SK-N-SH treated with all-trans-retinoic acid at 6 μM for 48 hours (cell line): ENCODE measurements around the gene SEPTIN8.

ENCODE experiments used
- ATAC-seq: fragments of 200-7000 bp; cut with Tn5 transposase; 3 replicates; pipeline ENCODE4 v1.9.1; 2020; ENCODE audit warnings: mild to moderate bottlenecking, moderate library complexity
- ARNTL ChIP-seq: fragments of 450-650 bp; formaldehyde crosslinking; IDR thresholded peaks from 2 replicates; pipeline ENCODE4 v1.5.0; 2020; ENCODE audit warnings: low read depth, mild to moderate bottlenecking, moderate library complexity, borderline replicate concordance
- BACH2 ChIP-seq: fragments of 250-450 bp; sonication (Bioruptor Pico); IDR thresholded peaks from 2 replicates; pipeline ENCODE4 v1.9.0; 2021; ENCODE audit warnings: mild to moderate bottlenecking, borderline replicate concordance
- CSDC2 ChIP-seq: fragments of 250-450 bp; sonication (Bioruptor Pico); IDR thresholded peaks from 2 replicates; pipeline ENCODE4 v1.5.0; 2020; ENCODE audit warnings: mild to moderate bottlenecking, moderate library complexity
- ESRRG ChIP-seq: fragments of 250-450 bp; sonication (Bioruptor Pico); IDR thresholded peaks from 2 replicates; pipeline ENCODE4 v1.6.1; 2021; ENCODE audit warnings: mild to moderate bottlenecking
- GLIS3 ChIP-seq: fragments of 250-450 bp; sonication (Bioruptor Pico); IDR thresholded peaks from 2 replicates; pipeline ENCODE4 v1.5.0; 2020; ENCODE audit warnings: mild to moderate bottlenecking, moderate library complexity
- ISL1 ChIP-seq: fragments of 250-450 bp; sonication (Bioruptor Pico); IDR thresholded peaks from 2 replicates; pipeline ENCODE4 v2.1.2; 2022; ENCODE audit warnings: mild to moderate bottlenecking, moderate library complexity
- OSR1 ChIP-seq: fragments of 250-450 bp; sonication (Bioruptor Pico); IDR thresholded peaks from 2 replicates; pipeline ENCODE4 v1.8.0; 2022; ENCODE audit warnings: moderate library complexity, mild to moderate bottlenecking, inconsistent platforms
- POU6F1 ChIP-seq: fragments of 250-450 bp; sonication (Bioruptor Pico); IDR thresholded peaks from 2 replicates; pipeline ENCODE4 v1.8.0; 2021; ENCODE audit warnings: low read depth, mild to moderate bottlenecking, moderate library complexity, borderline replicate concordance
- PPARA ChIP-seq: fragments of 250-450 bp; sonication (Bioruptor Pico); IDR thresholded peaks from 2 replicates; pipeline ENCODE4 v1.5.0; 2020; ENCODE audit warnings: mild to moderate bottlenecking, borderline replicate concordance
- RARB ChIP-seq: fragments of 250-450 bp; sonication (Bioruptor Pico); IDR thresholded peaks from 2 replicates; pipeline ENCODE4 v1.8.0; 2021; ENCODE audit warnings: mild to moderate bottlenecking, moderate library complexity
- SNAI2 ChIP-seq: fragments of 250-450 bp; sonication (Bioruptor Pico); IDR thresholded peaks from 2 replicates; pipeline ENCODE4 v1.5.0; 2020; ENCODE audit warnings: mild to moderate bottlenecking, moderate library complexity
- TCF4 ChIP-seq: fragments of 250-450 bp; sonication (Bioruptor Pico); IDR thresholded peaks from 2 replicates; pipeline ENCODE4 v1.8.0; 2021; ENCODE audit warnings: mild to moderate bottlenecking, moderate library complexity, borderline replicate concordance
- TOX ChIP-seq: fragments of 250-450 bp; sonication (Bioruptor Pico); IDR thresholded peaks from 2 replicates; pipeline ENCODE4 v1.8.0; 2021; ENCODE audit warnings: mild to moderate bottlenecking, moderate library complexity, borderline replicate concordance
- TSHZ2 ChIP-seq: fragments of 250-450 bp; sonication (Bioruptor Pico); IDR thresholded peaks from 2 replicates; pipeline ENCODE4 v1.5.0; 2020; ENCODE audit warnings: mild to moderate bottlenecking, moderate library complexity
- ZC3H10 ChIP-seq: fragments of 250-450 bp; sonication (Bioruptor Pico); IDR thresholded peaks from 2 replicates; pipeline ENCODE4 v1.5.1; 2021; ENCODE audit warnings: mild to moderate bottlenecking, moderate library complexity
- ZFP3 ChIP-seq: fragments of 250-450 bp; sonication (Bioruptor Pico); IDR thresholded peaks from 2 replicates; pipeline ENCODE4 v1.5.0; 2020; ENCODE audit warnings: mild to moderate bottlenecking, moderate library complexity
- ZFP30 ChIP-seq: fragments of 450-650 bp; formaldehyde crosslinking; IDR thresholded peaks from 2 replicates; pipeline ENCODE4 v1.5.0; 2022; ENCODE audit warnings: mild to moderate bottlenecking, moderate library complexity
- ZNF565 ChIP-seq: fragments of 450-650 bp; formaldehyde crosslinking; conservative IDR thresholded peaks from 2 replicates; pipeline ENCODE4 v1.5.0; 2020; ENCODE audit warnings: low read depth, mild to moderate bottlenecking, moderate library complexity
- ZNF70 ChIP-seq: fragments of 450-650 bp; formaldehyde crosslinking; IDR thresholded peaks from 2 replicates; pipeline ENCODE4 v1.5.0; 2020; ENCODE audit warnings: mild to moderate bottlenecking, moderate library complexity
- ZNF8 ChIP-seq: fragments of 450-650 bp; formaldehyde crosslinking; IDR thresholded peaks from 2 replicates; pipeline ENCODE4 v1.5.0; 2020; ENCODE audit warnings: mild to moderate bottlenecking, moderate library complexity
- TF ChIP-seq, protein P1 (sequence below): fragments of 250-450 bp; sonication (Bioruptor Pico); IDR thresholded peaks from 2 replicates; pipeline ENCODE4 v1.5.1; 2020; ENCODE audit warnings: low read depth, mild to moderate bottlenecking, moderate library complexity
- TF ChIP-seq, protein P2 (sequence below): fragments of 250-450 bp; sonication (Bioruptor Pico); IDR thresholded peaks from 2 replicates; pipeline ENCODE4 v1.8.0; 2020; ENCODE audit warnings: mild to moderate bottlenecking, moderate library complexity, borderline replicate concordance

Gene SEPTIN8

DNA sequence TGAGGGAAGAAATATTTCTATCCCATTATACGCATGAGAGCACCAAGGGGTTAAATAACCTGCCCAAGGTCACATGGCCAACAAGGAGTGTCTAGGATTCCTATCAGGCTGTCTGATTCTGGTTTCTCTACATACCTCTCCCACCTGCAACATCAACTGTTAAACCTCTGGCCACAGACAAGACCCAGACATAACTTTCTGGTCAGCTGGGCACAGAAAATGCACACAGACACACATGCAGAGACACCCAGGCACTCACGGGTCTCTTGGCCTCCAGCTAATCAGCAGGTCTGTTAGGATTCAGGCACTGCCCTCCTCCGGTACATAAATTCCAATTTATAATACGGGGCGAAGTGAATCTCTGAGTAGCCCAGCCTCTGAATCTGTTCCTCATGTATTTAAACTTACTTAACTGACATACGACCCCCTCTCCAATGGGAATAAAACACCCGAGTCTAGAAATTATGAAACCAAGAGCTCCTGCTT is 1.5 kb downstream of the SEPTIN8 start:
- no peak for ATAC-seq
- TF ChIP-seq ZFP3 (CRISPR knock-in tag) = no peak
- TF ChIP-seq TOX (CRISPR knock-in tag) = no peak
- no peak for TF ChIP-seq PPARA (CRISPR knock-in tag)
- TF ChIP-seq ZC3H10 (CRISPR knock-in tag) = no peak
- TF ChIP-seq RARB = no peak
- TF ChIP-seq, protein P1, sequence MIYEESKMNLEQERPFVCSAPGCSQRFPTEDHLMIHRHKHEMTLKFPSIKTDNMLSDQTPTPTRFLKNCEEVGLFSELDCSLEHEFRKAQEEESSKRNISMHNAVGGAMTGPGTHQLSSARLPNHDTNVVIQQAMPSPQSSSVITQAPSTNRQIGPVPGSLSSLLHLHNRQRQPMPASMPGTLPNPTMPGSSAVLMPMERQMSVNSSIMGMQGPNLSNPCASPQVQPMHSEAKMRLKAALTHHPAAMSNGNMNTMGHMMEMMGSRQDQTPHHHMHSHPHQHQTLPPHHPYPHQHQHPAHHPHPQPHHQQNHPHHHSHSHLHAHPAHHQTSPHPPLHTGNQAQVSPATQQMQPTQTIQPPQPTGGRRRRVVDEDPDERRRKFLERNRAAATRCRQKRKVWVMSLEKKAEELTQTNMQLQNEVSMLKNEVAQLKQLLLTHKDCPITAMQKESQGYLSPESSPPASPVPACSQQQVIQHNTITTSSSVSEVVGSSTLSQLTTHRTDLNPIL (CRISPR knock-in tag) = no peak
- no peak for TF ChIP-seq TCF4
- TF ChIP-seq TSHZ2 (CRISPR knock-in tag) = no peak
- TF ChIP-seq OSR1 (CRISPR knock-in tag) = no peak
- no peak for TF ChIP-seq ESRRG (CRISPR knock-in tag)
- TF ChIP-seq POU6F1 (CRISPR knock-in tag) = no peak
- no peak for TF ChIP-seq ARNTL (CRISPR knock-in tag)
- TF ChIP-seq GLIS3 (CRISPR knock-in tag) = no peak
- no peak for TF ChIP-seq ZNF565
- TF ChIP-seq SNAI2 = no peak
- TF ChIP-seq ZFP30 (CRISPR knock-in tag) = no peak
- TF ChIP-seq CSDC2 = no peak
- no peak for TF ChIP-seq ZNF70 (CRISPR knock-in tag)
- TF ChIP-seq BACH2 (CRISPR knock-in tag) = no peak
- TF ChIP-seq ZNF8 (CRISPR knock-in tag) = no peak

DNA sequence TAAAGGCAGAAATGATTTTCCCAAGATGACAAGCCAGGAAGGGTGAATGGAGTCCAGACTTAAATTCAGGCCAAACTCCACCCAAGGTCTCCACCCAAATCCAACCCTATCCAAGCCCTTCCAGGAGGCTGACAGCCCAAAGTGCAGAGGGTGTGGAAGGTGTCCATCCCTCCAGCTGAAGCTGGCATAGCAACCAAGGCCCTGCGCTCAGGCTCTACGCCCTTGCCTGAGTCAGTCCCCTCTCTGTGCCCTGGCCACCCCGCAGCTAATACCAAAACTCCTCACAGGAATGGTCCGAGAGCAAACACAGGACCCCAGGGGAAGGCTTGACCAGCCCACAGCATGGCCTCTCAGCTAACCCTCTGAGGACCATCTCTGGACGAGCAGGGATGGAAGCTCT is 2.1 kb downstream of the SEPTIN8 start:
- TF ChIP-seq, protein P2, sequence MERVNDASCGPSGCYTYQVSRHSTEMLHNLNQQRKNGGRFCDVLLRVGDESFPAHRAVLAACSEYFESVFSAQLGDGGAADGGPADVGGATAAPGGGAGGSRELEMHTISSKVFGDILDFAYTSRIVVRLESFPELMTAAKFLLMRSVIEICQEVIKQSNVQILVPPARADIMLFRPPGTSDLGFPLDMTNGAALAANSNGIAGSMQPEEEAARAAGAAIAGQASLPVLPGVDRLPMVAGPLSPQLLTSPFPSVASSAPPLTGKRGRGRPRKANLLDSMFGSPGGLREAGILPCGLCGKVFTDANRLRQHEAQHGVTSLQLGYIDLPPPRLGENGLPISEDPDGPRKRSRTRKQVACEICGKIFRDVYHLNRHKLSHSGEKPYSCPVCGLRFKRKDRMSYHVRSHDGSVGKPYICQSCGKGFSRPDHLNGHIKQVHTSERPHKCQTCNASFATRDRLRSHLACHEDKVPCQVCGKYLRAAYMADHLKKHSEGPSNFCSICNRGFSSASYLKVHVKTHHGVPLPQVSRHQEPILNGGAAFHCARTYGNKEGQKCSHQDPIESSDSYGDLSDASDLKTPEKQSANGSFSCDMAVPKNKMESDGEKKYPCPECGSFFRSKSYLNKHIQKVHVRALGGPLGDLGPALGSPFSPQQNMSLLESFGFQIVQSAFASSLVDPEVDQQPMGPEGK (CRISPR knock-in tag) = no peak
- TF ChIP-seq, protein P1 (CRISPR knock-in tag) = no peak
- no peak for TF ChIP-seq TOX (CRISPR knock-in tag)
- no peak for TF ChIP-seq ZNF70 (CRISPR knock-in tag)
- no peak for TF ChIP-seq ZFP30 (CRISPR knock-in tag)
- TF ChIP-seq OSR1 (CRISPR knock-in tag) = no peak
- no peak for TF ChIP-seq ISL1 (CRISPR knock-in tag)
- no peak for TF ChIP-seq PPARA (CRISPR knock-in tag)
- no peak for TF ChIP-seq ZNF8 (CRISPR knock-in tag)
- ATAC-seq = no peak

DNA sequence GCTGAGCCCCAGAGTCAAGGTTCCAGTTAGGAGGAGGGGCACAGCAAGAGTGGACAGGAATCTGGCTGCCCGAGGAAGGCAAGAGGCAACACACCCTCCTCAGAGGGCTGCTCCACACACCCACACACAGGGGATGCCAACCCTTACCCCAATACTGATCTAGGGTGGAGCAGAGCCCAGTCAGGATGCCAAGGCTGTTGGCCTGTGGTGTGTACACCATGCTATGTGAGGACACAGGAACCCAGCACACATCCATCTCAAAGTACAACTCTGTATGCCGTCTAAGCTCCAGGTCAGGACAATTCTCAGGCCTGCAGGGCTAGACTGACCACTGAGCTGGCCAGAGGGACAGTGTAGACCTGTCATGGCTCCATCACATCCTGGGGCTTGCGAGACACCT is 2.6 kb downstream of the SEPTIN8 start:
- no peak for ATAC-seq

More for the DNA sequence above, 2.6 kb downstream of the SEPTIN8 start:
- no peak for TF ChIP-seq BACH2 (CRISPR knock-in tag)
- TF ChIP-seq, all 23 proteins: peak for 0
